NCI-H510A (cell line): ENCODE results near the gene FZR1.

Experiments
- DNase-seq: peaks from one replicate; lab custom pipeline; 2025; lab: John Stamatoyannopoulos, UW

FZR1 gene

DNA sequence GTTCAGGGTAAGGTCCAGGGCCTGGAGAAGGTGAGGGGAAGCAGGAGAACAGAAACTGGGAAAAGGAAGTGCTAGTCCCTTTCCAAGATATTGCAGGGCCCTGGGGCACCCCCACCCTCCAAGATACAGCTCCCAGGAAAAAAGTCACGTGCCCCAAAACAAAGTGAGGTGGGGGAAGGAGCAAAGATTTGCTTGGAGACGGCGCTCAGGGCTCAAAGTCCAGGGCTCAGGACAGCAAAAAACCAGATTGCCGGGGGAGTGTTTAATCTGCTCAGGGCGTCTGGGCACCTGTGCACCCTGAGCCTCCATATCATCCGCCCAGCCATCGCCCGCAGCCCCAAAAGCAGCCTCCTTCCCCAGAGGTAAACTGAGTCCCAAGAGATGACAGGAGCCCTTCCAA, 32.1 kb upstream of the FZR1 start:
- no peak for DNase-seq

DNA sequence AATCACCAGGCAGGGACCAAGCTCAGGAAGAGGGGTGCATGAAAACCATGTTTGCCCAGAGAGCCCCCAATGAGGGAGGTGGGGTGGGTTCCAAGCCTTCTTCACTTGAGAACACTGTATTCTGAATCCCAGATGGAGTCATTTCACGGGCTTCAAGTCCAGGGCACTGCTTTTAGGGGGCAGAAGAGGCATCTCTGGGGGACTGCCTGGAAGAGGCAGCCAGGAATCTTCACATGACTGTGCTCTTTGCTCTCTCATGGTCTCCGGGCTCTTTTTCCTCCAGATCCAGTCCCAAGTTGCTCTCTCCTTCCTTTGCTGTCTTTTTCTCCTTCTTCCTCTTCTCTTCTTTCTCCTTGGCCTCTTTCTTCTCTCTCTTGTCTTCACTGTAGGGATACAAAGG, 31.5 kb upstream of the FZR1 start:
- DNase-seq, result no peak

DNA sequence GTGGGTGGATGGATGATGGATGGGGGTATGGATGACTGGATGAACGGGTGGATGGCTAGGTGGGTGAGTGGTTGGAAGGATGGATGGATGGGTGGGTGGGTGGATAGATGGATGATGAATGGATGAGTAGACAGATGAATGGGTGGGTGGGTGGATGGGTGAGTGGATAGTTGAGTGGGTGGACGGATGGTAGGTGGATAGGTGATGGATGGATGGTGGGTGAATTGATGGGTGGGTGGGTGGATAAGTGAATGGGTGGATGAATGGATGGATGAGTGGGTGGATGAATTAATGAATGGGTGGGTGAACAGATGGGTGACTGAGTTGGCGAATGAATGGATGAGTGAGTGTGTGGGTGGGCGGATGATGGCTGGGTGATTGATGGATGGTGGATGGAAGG, 30.7 kb upstream of the FZR1 start:
- no peak for DNase-seq

DNA sequence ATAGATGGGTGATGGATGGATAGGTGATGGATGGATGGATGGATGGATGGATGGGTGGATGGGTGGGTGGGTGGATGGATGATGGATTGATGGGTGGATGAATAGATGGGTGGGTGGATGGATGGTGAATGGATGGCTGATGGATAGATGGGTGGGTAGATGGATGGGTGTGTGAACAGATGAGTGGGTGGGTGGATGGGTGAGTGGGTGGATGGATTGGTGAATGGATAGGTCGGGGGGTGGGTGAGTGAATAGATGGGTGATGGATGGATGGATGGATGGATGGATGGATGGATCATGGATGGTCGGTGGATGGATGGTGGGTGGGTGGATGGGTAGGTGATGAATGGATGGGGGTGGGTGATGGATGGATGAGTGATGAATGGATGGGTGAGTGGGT, 29.3 kb upstream of the FZR1 start:
- DNase-seq, result no peak

DNA sequence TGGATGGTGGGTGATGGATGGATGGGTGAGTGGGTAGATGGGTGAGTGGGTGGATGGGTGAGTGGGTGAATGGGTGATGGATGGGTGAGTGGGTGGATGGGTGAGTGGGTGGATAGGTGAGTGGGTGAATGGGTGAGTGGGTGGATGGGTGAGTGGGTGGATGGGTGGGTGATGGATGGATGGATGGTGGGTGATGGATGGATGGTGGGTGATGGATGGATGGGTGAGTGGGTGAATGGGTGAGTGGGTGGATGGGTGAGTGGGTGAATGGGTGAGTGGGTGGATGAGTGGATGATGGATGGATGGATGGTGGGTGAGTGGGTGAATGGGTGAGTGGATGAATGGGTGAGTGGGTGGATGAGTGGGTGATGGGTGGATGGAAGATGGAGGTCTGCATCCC, 28.6 kb upstream of the FZR1 start:
- no peak for DNase-seq

DNA sequence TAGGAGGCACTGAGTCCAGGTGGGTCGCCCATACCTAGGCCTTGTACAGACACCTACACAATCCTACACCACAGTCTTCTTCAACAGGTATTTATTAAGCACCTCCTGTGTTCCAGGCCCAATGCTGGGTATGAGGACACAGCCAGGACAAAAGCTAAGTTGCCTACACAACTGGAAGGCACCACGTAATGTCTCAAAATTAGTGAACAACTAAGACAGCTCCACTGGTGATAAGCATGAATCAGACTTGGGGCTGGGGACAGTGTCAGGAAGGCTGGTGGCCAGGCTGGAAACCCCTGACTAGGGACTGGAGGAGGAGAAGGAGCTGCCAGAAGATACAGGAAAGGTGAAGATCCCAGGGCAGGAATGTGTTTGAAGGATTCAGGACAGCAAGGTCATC, 28.2 kb upstream of the FZR1 start:
- DNase-seq, result no peak

DNA sequence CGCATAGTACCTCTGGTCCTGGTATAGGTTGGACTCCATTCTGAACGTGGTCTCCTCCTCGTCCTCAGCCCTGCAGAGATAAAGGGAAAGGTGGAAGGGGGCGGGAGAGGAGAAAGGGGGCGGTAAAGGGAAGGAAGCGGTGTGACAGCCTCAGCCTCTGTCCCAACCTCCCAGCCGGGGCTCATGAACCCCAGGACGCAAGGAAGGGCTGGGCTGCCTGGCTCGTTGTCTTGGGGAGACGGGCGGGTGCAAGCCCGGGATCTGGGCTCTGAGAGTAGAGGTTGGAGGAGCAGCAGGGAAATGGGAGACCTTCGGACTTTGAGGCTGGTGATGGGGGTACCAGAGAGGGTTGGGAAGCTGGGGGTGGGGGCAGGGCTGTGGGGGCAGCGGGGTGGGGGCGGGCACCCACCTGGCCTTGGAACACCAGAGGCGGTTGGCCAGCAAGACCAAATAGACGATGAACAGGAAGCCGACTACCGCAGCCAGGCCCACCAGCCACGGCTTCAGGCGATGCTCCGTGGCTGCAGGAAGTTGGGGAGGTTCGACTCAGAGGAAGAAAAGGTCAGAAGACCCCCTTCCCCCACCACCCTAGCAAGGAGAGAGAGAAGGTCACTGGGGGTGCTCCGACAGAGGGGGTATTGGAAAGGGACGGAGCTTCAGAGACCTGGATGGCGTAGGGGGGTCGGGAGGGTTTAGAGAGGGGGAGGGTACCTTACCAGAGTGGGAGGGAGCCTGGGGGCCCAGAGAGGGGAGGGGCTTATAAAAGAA, 27.5 kb upstream of the FZR1 start:
- no peak for DNase-seq

DNA sequence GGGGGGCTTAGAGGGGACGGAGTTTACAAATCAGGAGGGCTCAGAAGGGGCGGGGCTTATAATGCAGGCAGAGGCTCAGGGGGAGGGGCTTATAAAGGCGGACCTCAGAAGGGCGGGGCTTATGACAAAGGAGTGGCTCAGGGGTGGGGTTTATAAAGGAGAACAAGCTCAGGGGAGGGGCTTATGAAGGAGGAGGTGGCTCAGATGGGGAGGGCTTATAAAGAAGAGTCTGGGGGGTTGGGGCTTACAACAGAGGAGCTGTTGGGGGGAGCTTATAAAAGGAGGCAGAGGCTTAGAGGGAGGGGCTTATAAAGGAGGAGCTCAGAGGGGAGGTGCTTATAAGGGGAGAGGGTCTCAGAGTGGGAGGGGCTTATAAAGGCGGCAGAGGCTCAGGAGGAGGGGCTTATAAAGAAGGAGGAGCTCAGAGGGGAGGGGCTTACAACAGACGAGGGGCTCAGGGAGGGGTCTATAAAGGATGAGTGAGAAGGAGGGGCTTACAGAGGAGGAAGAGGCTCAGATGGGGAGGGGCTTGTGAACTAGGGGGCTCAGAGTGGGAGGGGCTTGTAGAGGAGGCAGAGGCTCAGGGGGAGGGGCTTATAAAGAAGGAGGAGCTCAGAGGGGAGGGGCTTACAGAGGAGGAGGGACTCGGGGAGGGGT, 26.8 kb upstream of the FZR1 start:
- no peak for DNase-seq

DNA sequence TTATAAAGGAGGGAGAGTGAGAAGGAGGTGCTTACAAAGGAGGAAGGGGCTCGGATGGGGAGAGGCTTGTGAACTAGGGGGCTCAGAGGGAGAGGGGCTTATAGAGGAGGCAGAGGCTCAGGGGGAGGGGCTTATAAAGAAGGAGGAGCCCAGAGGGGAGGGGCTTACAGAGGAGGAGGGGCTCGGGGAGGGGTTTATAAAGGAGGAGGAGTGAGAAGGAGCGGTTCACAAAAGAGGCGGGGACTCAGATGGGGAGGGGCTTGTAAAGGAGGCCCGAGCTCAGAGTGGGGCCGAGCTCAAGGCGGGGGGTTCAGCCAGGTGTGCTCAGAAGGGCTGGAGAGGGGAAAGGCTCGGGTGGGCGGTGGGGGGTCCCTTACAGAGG, 26.3 kb upstream of the FZR1 start:
- DNase-seq, result no peak

DNA sequence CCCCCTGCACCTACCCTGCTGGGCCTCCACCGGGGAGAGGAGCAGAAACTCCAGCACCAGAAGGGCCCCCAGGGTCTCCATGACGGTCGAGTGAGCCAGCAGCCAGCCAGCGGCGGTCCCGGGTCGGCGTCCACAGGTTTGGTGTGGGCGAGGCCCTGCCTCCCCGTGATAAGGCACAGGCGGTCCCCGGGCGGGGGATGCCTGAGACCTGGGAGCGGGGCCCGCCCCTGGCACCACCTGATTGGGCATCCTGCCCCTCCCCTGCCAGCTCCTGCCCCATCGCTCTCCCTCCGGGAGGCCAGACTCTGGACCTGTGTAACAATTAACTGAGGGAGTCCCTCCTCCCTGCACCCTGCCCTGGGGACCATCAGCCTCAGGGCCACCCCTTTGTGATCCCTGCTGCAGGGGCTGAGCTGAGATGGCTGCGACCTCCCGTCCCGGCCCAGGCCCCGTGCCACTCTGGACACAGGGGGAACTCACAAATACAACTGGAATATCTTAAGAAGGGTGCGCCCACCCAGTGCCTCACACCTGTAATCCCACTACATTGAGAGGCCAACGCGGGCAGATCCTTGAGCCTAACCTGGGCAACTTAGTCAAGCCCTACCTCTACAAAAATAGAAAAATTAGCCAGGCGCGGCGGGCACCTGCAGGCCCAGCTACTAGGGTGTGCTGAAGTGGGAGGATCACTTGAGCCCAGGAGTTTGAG, 25.6 kb upstream of the FZR1 start, which contains the start of gene SMIM24:
TSS of gene SMIM24 (minus strand) at position 143 of the 709 bp plus-strand sequence. CDS start at position 81, 62 bp downstream.
- no peak for DNase-seq

DNA sequence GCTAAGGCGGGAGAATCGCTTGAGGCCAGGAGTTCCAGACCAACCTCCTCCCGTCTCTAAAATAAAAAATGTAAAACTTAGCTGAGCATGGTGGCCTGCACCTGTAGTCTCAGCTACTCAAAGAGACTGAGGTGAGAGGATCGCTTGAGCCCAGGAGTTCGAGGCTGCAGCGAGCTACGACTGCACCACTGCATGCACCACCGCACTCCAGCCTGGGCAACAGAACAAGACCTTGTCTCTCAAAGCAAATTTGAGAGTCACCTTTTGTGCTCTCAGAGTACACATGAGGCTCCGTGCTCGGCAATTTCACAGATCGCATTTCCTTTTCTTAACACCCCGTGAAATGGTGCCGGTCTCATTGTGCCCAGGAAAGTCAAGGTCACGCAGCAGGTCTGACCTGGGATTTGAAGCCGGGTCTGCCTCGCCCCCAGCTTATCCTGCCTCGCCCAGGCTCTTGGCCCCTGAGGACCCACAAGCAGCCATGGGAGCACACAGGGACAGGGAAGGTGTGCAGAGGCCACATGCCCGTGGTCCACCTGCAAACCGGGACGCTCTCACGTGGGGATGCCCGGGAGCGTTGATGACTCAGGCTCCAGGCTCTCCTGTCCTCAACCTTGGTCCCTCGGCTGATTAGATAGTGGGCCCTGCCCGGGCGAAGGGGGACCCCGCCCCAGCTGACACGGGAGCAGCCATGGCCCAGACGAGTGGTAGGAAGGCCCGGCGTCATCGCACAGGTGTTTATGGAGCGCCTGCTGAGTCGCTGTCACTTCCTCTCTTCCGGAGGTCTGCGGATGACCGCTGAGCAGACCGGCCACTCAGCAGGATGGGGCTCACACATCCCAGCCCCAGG, 24.6 kb upstream of the FZR1 start:
- no peak for DNase-seq

DNA sequence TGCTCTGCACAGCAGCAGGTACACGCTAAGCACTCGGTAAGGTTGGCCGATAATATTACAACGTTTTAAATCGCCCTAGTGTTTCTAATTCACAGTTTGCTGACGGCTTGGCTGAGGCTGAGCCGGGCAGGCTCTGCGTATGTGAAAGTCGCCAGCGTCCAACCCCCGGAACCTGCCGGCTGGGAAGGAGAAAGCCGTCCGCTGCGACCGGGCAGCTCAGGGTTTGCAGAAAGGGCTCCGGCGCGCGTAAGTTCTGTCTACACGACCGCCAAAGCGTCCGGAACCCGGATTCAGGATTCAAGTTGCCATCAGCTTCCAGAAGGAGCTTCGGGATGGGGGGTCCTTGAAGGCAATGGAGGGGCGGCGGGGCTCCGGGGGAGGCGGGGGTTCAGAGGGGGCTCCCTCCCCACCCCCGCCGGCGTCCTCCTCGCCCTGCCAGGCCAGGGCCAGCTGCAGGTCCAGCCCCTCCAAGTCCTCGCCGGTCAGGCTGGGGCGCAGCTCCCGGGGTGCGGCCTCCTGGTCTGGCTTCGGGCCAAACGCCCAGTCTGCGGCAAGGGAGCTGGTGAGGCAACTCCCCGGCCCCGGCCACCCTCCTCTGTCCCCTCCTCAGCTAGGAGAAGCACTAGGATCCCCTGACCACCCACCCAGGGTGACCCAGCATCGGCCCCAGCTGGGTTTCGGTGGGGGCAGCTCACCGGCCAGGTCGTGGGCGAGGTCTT, 23.4 kb upstream of the FZR1 start:
- DNase-seq, result no peak

DNA sequence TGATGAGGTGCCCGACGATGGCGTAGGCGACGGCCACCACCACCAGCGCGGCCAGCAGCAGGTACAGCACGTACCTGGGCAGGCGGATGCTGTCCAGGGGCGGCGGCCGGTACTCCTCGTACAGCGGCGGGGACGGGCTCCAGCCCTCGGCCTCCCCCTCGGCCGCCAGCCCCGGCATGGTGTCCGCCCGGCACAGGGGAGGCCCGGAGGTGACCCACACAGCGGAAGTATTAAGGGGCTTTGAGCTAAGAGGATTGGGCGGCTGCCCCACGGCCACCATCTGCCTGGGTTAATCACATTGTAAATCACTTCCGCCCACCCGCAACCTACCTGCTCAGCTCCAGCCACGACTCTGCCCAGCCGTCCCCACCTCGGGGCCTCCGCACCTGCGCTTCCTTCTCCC, 22.9 kb upstream of the FZR1 start, which contains the start of gene SMIM44:
TSS of gene SMIM44 (minus strand) at position 216 of the 403 bp plus-strand sequence. CDS start at position 178, 38 bp downstream.
- DNase-seq, result no peak

DNA sequence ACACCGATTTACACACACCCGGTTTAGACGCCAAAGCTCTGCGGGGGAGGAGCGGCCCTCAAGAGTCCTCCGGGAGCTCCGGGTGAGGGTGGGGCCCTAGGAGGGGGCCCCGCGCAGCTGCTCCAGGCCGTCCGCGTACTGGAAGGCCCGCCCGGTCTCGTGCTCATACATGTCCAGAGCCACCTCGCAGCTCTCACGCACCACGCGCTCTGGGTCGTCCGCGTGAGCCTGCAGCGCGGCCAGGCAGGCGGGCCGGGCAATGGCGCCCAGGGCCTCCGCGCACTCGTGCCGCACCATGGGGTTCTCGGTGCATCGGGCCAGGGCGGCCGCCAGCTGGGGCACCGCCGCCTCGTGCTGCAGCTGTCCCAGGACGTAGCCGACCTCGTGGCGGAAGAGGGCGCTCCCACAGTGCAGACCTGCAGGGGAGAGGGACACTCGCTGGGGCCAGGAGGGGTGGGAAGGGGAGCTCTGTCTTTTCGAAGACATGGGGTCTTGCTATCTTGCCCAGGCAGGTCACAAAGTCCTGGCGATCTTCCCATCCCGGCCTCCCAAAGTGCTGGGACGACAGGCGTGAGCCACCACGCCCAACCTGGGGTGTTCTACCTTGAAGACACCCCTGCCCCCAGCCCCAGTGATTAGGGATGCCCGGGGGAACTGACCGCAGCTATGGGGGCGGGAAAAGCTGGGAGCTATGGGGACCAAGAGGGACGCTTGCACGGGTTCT, 14.6 kb upstream of the FZR1 start:
- DNase-seq, result no peak

DNA sequence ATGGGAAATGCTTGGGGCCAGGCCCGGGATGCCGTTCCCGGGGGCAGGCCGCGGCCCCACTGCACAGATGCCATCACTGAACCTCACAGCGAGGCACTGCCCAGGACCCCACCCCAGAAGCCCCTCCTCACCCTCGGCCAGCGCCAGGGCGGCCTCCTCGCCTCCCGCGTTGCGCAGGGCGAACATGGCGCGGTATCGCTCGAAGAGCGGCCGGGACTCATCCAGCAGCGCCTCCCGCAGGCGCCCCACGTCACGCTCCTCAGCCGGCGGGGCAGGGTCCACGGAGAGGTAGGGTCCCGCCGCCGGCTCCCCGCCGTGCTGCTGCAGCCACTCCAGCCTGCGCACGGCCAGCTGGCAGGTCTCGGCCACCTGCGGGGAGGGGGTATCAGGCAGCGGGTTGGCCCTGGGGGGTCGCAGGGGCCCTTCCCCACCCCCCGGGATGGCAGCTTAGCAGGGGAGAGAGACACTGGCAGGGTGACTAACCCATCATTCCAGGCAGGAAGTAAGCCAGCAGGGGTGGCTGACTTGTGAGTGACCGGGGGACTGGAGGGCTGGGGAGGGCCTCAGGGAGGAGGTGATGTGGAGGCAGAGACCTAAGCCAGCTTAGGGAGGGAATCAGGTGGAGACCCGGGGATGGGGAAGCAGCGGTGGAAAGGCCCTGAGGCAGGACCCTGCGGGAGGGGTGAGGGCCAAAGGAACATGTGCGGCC, 13.8 kb upstream of the FZR1 start:
- DNase-seq, result no peak

DNA sequence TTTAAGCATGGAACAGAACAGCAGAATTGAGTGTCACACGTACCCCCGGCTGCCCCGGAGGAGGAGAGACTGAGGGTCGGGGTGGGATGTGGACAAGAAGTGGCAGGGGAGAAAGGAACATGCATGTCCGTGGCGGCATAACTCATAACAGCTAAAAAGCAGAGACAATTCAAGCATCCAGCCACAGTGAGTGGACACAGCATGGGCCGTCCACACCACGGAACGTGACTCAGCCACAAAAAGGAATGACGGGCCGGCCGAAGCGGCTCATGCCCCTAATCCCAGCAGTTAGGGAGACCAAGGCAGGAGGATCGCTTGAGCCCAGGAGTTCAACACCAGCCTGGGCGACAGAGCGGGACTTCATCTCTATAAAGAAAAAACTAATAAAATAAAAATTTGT, 13.2 kb upstream of the FZR1 start:
- DNase-seq, result no peak

DNA sequence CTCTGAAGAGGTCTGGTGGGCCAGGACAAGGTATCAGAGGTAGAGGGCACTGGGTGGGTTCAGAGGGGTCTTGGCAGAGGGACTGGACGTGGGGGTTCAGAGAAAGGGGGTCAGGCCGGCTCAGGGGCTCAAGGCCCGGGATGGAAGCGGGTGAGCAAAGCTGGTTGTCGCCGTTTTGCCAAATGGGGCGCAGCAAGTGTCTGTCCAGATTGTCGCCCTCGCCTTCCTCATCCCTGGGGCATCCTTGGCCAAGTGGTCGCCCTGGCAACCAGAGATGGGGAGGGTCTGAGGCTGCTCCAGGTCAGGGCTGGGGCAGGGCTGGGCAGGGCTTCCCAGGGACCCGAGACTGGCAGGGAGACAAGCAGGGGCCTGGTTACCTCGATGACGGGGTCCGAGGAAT, 12.5 kb upstream of the FZR1 start:
- DNase-seq, result no peak

DNA sequence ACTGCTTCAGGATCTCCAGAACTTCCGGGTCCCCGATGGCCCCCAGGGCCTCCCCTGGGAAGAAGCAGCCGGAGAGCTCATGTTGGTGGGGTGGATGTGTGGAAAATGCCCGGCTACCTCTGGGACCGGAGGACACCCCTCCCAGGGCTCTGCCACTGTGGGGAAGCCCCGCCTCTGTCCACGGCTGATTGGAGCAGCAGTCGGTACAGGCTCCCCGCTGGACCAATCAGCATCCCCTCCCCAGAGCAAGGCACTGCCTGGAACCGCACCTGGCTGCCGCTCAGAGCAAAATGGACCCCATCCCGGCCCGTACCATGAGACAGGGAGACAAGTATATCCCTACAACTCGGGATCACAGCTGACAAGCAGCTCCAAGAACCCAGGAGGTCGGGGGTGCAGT, 12.1 kb upstream of the FZR1 start:
- no peak for DNase-seq

DNA sequence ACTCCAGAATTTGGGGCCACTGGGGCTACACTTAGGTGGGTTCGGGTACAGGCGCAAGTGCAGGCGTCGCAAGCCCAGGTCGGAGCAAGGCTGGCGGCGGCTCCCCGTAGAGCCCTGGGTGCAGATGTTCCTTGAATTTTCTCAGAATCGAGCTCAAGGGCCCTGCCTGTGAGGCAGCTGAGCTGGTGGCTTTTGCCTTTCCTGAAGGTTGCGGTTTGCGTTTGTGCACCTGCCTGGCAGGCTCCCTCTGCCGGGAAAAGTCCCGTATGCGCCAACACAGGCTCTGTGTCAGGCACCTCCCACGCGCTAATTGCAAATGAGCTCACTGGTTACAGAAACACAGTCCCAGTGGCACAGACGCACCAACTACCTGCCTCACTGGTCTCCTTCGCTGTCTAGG, 11.6 kb upstream of the FZR1 start:
- no peak for DNase-seq
